Gastrocnemius medialis (tissue), 4 donors: ENCODE data around the gene FXYD4. TPM values are rescaled to one million over a fixed set of nuclear protein-coding genes. Genes with fewer than 3 reads are reported as not detected.

Source experiments
- ATAC-seq, 2 donors: fragments of 150-250 bp; one replicate each; pipeline ENCODE4 v1.9.1; 2016
- DNase-seq, 2 donors: peaks; one replicate each; pipeline ENCODE4 v3.0.0-alpha.2; 2019
- H3K27ac ChIP-seq, 4 donors: fragments of 200-600 bp; sonication (generic); 1 replicate in 1 of 4; 2 replicates in 3 of 4; pipeline ENCODE4 v1.5.1; 2016 to 2018; ENCODE audit warnings: mild to moderate bottlenecking in 2 of 4, moderate library complexity in 1 of 4
- H3K27me3 ChIP-seq, 3 donors: fragments of 200-600 bp; sonication (generic) in 2 of 3; 1 replicate in 1 of 3; 2 replicates in 2 of 3; pipeline versions ENCODE4 v1.5.1 to v1.6.0; 2016 to 2019; ENCODE audit warnings: mild to moderate bottlenecking in 1 of 3, moderate library complexity in 1 of 3
- H3K36me3 ChIP-seq, 2 donors: fragments of 200-600 bp; sonication (generic) in 1 of 2; one replicate each; pipeline ENCODE4 v1.5.1; 2017 to 2018
- H3K4me1 ChIP-seq, 2 donors: fragments of 200-600 bp; sonication (generic) in 1 of 2; one replicate each; pipeline ENCODE4 v1.5.1; 2016 to 2017; ENCODE audit warnings: mild to moderate bottlenecking in 2 of 2
- H3K4me3 ChIP-seq, 4 donors: fragments of 200-600 bp; sonication (generic) in 3 of 4; 1 replicate in 1 of 4; 2 replicates in 3 of 4; pipeline ENCODE4 v1.5.1; 2016 to 2019; ENCODE audit warnings: mild to moderate bottlenecking in 2 of 4
- H3K9me3 ChIP-seq, 3 donors: fragments of 200-600 bp; sonication (generic) in 2 of 3; 1 replicate in 1 of 3; 2 replicates in 2 of 3; pipeline ENCODE4 v1.5.1; 2016 to 2019
- CTCF ChIP-seq, 5 experiments: fragments of 450-650 bp in 3 of 5; fragments of 200-600 bp in 2 of 5; sonication (generic) in 2 of 5; IDR thresholded peaks in 4 of 5; conservative IDR thresholded peaks in 1 of 5; 1 replicate in 4 of 5; 2 replicates in 1 of 5; pipeline ENCODE4 v1.5.1; 2016 to 2019; ENCODE audit warnings: antibody characterized with exemption in 5 of 5, mild to moderate bottlenecking in 3 of 5, moderate library complexity in 3 of 5
- POLR2A ChIP-seq, 2 donors: fragments of 450-650 bp; IDR thresholded peaks; one replicate each; pipeline ENCODE4 v1.6.1; 2017; ENCODE audit warnings: antibody characterized with exemption in 2 of 2, mild to moderate bottlenecking in 2 of 2, moderate library complexity in 2 of 2
- in situ Hi-C, 4 donors: fragments of 200-750 bp; cut with MboI; loops; one replicate each; pipeline versions ENCODE4 v1.15.0 to v1.8.0; 2017; ENCODE audit warnings: low sequenced_read_pairs in 4 of 4
- intact Hi-C: fragments of 100-400 bp; cut with DNase I; formaldehyde crosslinking; loops from one replicate; pipeline ENCODE4 v1.15.1; 2023; ENCODE audit warnings: low total_unique reads
- total RNA-seq, 4 donors: library from RNA; depleted of rRNA; stranded (reverse); fragments of >200 nt; gene quantifications; one replicate each; pipeline versions ENCODE4 v1.1.0 to v1.2.3, GENCODE V29; 2016

FXYD4 gene
- total RNA-seq, 4 donors from 2014 or later = not detected

GRCh38 chr10:43339136-43339535 is 32.3 kb upstream of the FXYD4 start:
- TF ChIP-seq POLR2A (IDR thresholded peaks at IDR 0.05) = no peak
- Histone ChIP-seq H3K4me3 (no peak overlapping the region), H3K27me3 (peaks cover 0 to 8% (median 0%) of the 10 kb centered on the region in 3 donors), H3K36me3 (no peaks in the 10 kb centered on the region), H3K4me1 (no peaks in the 10 kb centered on the region), H3K27ac (no peak overlapping the region), H3K9me3 (no peaks in the 10 kb centered on the region)
- in situ Hi-C loops = no loop called here
- DNase-seq (no peak), ATAC-seq (no peak)
- intact Hi-C loops = no loop called here

- Histone ChIP-seq H3K27me3 (peaks cover 0 to 8% (median 0%) of the 10 kb centered on the region in 3 donors), H3K36me3 (no peaks in the 10 kb centered on the region), H3K27ac (no peak overlapping the region), H3K4me1 (no peaks in the 10 kb centered on the region), H3K4me3 (no peak overlapping the region), H3K9me3 (no peaks in the 10 kb centered on the region)
- in situ Hi-C loops = no loop called here
- DNase-seq (no peak), ATAC-seq (no peak)
- TF ChIP-seq CTCF (IDR thresholded peaks at IDR 0.05 in 4 of 5, conservative IDR thresholded peaks at IDR 0.05 in 1 of 5) (no peak), POLR2A (IDR thresholded peaks at IDR 0.05) (no peak)
- intact Hi-C loops = no loop called here
These were observed 31.3 kb upstream of the FXYD4 start for GRCh38 chr10:43340101-43340500.

GRCh38 chr10:43340619-43341018 is 30.8 kb upstream of the FXYD4 start:
- Histone ChIP-seq H3K36me3 (no peaks in the 10 kb centered on the region), H3K4me3 (no peak overlapping the region), H3K27me3 (peaks cover 0 to 8% (median 0%) of the 10 kb centered on the region in 3 donors), H3K4me1 (no peaks in the 10 kb centered on the region), H3K27ac (no peak overlapping the region), H3K9me3 (no peaks in the 10 kb centered on the region)
- DNase-seq (no peak), ATAC-seq (no peak)
- intact Hi-C loops (no loop called here), in situ Hi-C loops (no loop called here)
- TF ChIP-seq POLR2A (IDR thresholded peaks at IDR 0.05) (no peak), CTCF (IDR thresholded peaks at IDR 0.05 in 4 of 5, conservative IDR thresholded peaks at IDR 0.05 in 1 of 5) (no peak)

GRCh38 chr10:43341450-43341849 is 30.0 kb upstream of the FXYD4 start:
- in situ Hi-C loops = no loop called here
- Histone ChIP-seq H3K27me3 (peaks cover 0 to 8% (median 0%) of the 10 kb centered on the region in 3 donors), H3K4me1 (no peaks in the 10 kb centered on the region), H3K36me3 (no peaks in the 10 kb centered on the region), H3K9me3 (no peaks in the 10 kb centered on the region), H3K4me3 (no peak overlapping the region), H3K27ac (no peak overlapping the region)
- intact Hi-C loops = no loop called here
- DNase-seq (no peak), ATAC-seq (no peak)
- TF ChIP-seq CTCF (IDR thresholded peaks at IDR 0.05 in 4 of 5, conservative IDR thresholded peaks at IDR 0.05 in 1 of 5) = no peak
- TF ChIP-seq POLR2A (IDR thresholded peaks at IDR 0.05) = no peak

- Histone ChIP-seq H3K36me3 (no peaks in the 10 kb centered on the region), H3K4me3 (no peak overlapping the region), H3K9me3 (no peaks in the 10 kb centered on the region), H3K27me3 (peaks cover 0 to 8% (median 0%) of the 10 kb centered on the region in 3 donors), H3K27ac (no peak overlapping the region), H3K4me1 (no peaks in the 10 kb centered on the region)
- ATAC-seq (no peak), DNase-seq (no peak)
- intact Hi-C loops (no loop called here), in situ Hi-C loops (no loop called here)
- no peak for TF ChIP-seq POLR2A (IDR thresholded peaks at IDR 0.05)
- TF ChIP-seq CTCF (IDR thresholded peaks at IDR 0.05 in 4 of 5, conservative IDR thresholded peaks at IDR 0.05 in 1 of 5) = no peak
These were observed 28.9 kb upstream of the FXYD4 start for GRCh38 chr10:43342279-43343125.
